VCaP (cell line): ENCODE measurements around the gene METTL15.

Source experiments
- H3K27ac ChIP-seq: fragments of 450-650 bp; 2 replicates; pipeline ENCODE4 v1.5.1; 2017
- CTCF ChIP-seq: fragments of 450-650 bp; conservative IDR thresholded peaks from 2 replicates; pipeline ENCODE4 v1.5.1; 2017; ENCODE audit warnings: mild to moderate bottlenecking, moderate library complexity

METTL15 gene

GRCh38 chr11:28242596-28242995, 134.4 kb downstream of the METTL15 start:
- no peak for TF ChIP-seq CTCF
- H3K27ac ChIP-seq: no peak overlapping the region

- H3K27ac ChIP-seq: no peak overlapping the region
- TF ChIP-seq CTCF: no peak
Measured at GRCh38 chr11:28243061-28243460, 134.9 kb downstream of the METTL15 start.

- TF ChIP-seq CTCF: no peak
- no peak overlapping the region for H3K27ac ChIP-seq
Measured at GRCh38 chr11:28243581-28243980, 135.4 kb downstream of the METTL15 start.

- no peak for TF ChIP-seq CTCF
- H3K27ac ChIP-seq: no peak overlapping the region
Measured at GRCh38 chr11:28245131-28245530, 136.9 kb downstream of the METTL15 start.

GRCh38 chr11:28250192-28250591, 142.0 kb downstream of the METTL15 start:
- no peak for TF ChIP-seq CTCF
- H3K27ac ChIP-seq: no peak overlapping the region

- TF ChIP-seq CTCF: no peak
Measured at GRCh38 chr11:28251257-28251656, 143.1 kb downstream of the METTL15 start.

GRCh38 chr11:28257761-28258160, 149.6 kb downstream of the METTL15 start:
- no peak for TF ChIP-seq CTCF
- H3K27ac ChIP-seq: no peak overlapping the region

More at GRCh38 chr11:28251257-28251656, 143.1 kb downstream of the METTL15 start:
- H3K27ac ChIP-seq: no peak overlapping the region
